ENCODE measurements around the gene TAF10. TPM values are rescaled to one million over a fixed set of nuclear protein-coding genes. Genes with fewer than 3 reads are reported as not detected.
A peak's percentile ranks its signal among the peaks of the same experiment; 100 is the strongest.

The TAF10 gene
- total and polyA plus RNA-seq, 8 donors: 53.5 to 116 (median 86.8) TPM

- TF ChIP-seq, protein P1, sequence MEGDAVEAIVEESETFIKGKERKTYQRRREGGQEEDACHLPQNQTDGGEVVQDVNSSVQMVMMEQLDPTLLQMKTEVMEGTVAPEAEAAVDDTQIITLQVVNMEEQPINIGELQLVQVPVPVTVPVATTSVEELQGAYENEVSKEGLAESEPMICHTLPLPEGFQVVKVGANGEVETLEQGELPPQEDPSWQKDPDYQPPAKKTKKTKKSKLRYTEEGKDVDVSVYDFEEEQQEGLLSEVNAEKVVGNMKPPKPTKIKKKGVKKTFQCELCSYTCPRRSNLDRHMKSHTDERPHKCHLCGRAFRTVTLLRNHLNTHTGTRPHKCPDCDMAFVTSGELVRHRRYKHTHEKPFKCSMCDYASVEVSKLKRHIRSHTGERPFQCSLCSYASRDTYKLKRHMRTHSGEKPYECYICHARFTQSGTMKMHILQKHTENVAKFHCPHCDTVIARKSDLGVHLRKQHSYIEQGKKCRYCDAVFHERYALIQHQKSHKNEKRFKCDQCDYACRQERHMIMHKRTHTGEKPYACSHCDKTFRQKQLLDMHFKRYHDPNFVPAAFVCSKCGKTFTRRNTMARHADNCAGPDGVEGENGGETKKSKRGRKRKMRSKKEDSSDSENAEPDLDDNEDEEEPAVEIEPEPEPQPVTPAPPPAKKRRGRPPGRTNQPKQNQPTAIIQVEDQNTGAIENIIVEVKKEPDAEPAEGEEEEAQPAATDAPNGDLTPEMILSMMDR (IDR thresholded peaks at IDR 0.05): no peak
- DNase-seq (peak in 3 of 6 donors; percentile 60 to 82 (median 74)), ATAC-seq (peak; percentile 39 to 86 (median 70)), FAIRE-seq (no peak)
- no peaks in the 10 kb centered on the region for H3K27me3 ChIP-seq
- H3K9me3 ChIP-seq: no peaks in the 10 kb centered on the region
- H3K36me3 ChIP-seq: no peaks in the 10 kb centered on the region
- H3K4me1 ChIP-seq: peaks cover 0 to 4% (median 2%) of the 10 kb centered on the region in 3 donors
- H3K4me3 ChIP-seq: peak overlapping the region; percentile 9 to 52 (median 22)
- no peak overlapping the region for H3K27ac ChIP-seq
- WGBS, 2 donors: 35 to 54% methylated on average over 76 to 102 of the region's 102 CpGs
- intact Hi-C loops (cut with DNase I): no loop called here
These were observed 18.0 kb upstream of the TAF10 start for GRCh38 chr11:6629892-6630631.

- WGBS, 2 donors: 95% methylated on average over 24 of the region's 24 CpGs
- Histone ChIP-seq H3K27me3 (no peaks in the 10 kb centered on the region), H3K4me3 (peak overlapping the region in 1 of 4 donors; percentile 52), H3K9me3 (no peaks in the 10 kb centered on the region), H3K36me3 (no peaks in the 10 kb centered on the region), H3K4me1 (peaks cover 0 to 4% (median 0%) of the 10 kb centered on the region in 3 donors), H3K27ac (no peak overlapping the region)
- TF ChIP-seq, protein P1 (IDR thresholded peaks at IDR 0.05): no peak
- no peak for ATAC-seq
- no peak for FAIRE-seq
- intact Hi-C loops (cut with DNase I): no loop called here
- peak in 1 of 6 donors; percentile 55 for DNase-seq
These were observed 17.5 kb upstream of the TAF10 start for GRCh38 chr11:6629573-6629891.

GRCh38 chr11:6628526-6628925, 16.5 kb upstream of the TAF10 start:
- no peak overlapping the region for H3K4me3 ChIP-seq
- FAIRE-seq (no peak), ATAC-seq (no peak), DNase-seq (no peak)
- peaks cover 0 to 4% (median 0%) of the 10 kb centered on the region in 3 donors for H3K4me1 ChIP-seq
- no peaks in the 10 kb centered on the region for H3K36me3 ChIP-seq
- H3K9me3 ChIP-seq: no peaks in the 10 kb centered on the region
- H3K27ac ChIP-seq: no peak overlapping the region
- TF ChIP-seq, protein P1 (IDR thresholded peaks at IDR 0.05): no peak
- H3K27me3 ChIP-seq: no peaks in the 10 kb centered on the region
- WGBS, 2 donors: 95 to 97% methylated on average over 4 of the region's 4 CpGs
- intact Hi-C loops (cut with DNase I): no loop called here

- TF ChIP-seq, protein P1 (IDR thresholded peaks at IDR 0.05): no peak
- 79 to 86% methylated on average over 2 of the region's 2 CpGs for WGBS, 2 donors
- H3K4me3 ChIP-seq: no peak overlapping the region
- H3K27ac ChIP-seq: no peak overlapping the region
- no peaks in the 10 kb centered on the region for H3K36me3 ChIP-seq
- ATAC-seq (no peak), DNase-seq (no peak), FAIRE-seq (no peak)
- intact Hi-C loops (cut with DNase I): no loop called here
- peaks cover 0 to 4% (median 0%) of the 10 kb centered on the region in 3 donors for H3K4me1 ChIP-seq
- no peaks in the 10 kb centered on the region for H3K27me3 ChIP-seq
- no peaks in the 10 kb centered on the region for H3K9me3 ChIP-seq
These were observed 15.8 kb upstream of the TAF10 start for GRCh38 chr11:6627762-6628241.
